Activated CD4-positive, alpha-beta T cell treated with anti-CD3 and anti-CD28 coated beads, Interleukin-2, amount 10 ng/mL, durations not matched to agents 7 days and 5 days (primary cell): ENCODE results near the gene EDN3. TPM values are rescaled to one million over a fixed set of nuclear protein-coding genes. Genes with fewer than 3 reads are reported as not detected.
"Not testable (repeated sequence)": the region's sequence is repeated elsewhere in the genome, so short reads cannot be mapped to it uniquely, and the experiment has no call there.

Experiments used
- CTCF ChIA-PET: fragments of 350-600 bp; sonication (Branson Sonifier 250); formaldehyde crosslinking; loops from one replicate; lab custom pipeline; 2021; ENCODE audit warnings: antibody characterized with exemption; lab: Charles Lee
- POLR2A ChIA-PET: fragments of 350-600 bp; sonication (Branson Sonifier 250); formaldehyde crosslinking; loops from one replicate; lab custom pipeline; 2021; ENCODE audit warnings: antibody characterized with exemption; lab: Charles Lee
- DNase-seq: peaks from one replicate; pipeline ENCODE4 v3.0.0-alpha.2; 2020
- H3K27ac Mint-ChIP-seq: one replicate; pipeline ENCODE4 v1.8.0; 2021; ENCODE audit warnings: mild to moderate bottlenecking, moderate library complexity, mixed read lengths
- H3K27me3 Mint-ChIP-seq: one replicate; pipeline ENCODE4 v1.8.0; 2021; ENCODE audit warnings: mixed read lengths
- H3K36me3 Mint-ChIP-seq: one replicate; pipeline ENCODE4 v1.8.0; 2021; ENCODE audit warnings: low read depth, mixed read lengths
- H3K4me1 Mint-ChIP-seq: one replicate; pipeline ENCODE4 v1.8.0; 2021; ENCODE audit warnings: mixed read lengths
- H3K4me3 Mint-ChIP-seq: one replicate; pipeline ENCODE4 v1.8.0; 2021; ENCODE audit warnings: mild to moderate bottlenecking, moderate library complexity, mixed read lengths
- H3K9me3 Mint-ChIP-seq: one replicate; pipeline ENCODE4 v1.8.0; 2021; ENCODE audit warnings: mixed read lengths
- total RNA-seq, 2 experiments: library from RNA; stranded (reverse); gene quantifications; one replicate each; pipeline ENCODE4 v1.2.3, GENCODE V29; 2021

The EDN3 gene
- total RNA-seq, 2 experiments from 2014 or later, result 0.10 to 0.22 TPM

DNA sequence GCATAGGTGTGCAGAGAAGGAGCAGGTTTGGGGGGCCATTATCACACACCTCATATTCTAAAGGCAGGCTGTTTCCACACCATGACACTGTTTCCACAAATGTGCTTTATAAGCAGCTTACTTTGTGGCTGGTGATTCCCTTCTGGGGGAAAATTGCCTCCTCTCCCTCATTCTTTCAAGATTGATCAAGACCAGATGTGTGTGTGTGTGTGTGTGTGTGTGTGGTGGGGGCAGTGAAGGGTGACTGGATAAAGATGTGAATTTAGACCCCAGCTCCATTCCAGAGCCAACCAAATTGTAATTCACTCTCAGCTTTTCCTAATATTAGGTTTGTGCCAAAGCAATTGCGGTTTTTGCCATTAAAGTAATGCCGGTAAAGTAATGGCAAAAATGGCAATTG, 45.6 kb downstream of the EDN3 start:
- Mint-ChIP-seq H3K27me3 (peaks cover 2% of the 10 kb centered on the region), H3K9me3 (peaks cover 6% of the 10 kb centered on the region), H3K4me1 (no peaks in the 10 kb centered on the region), H3K27ac (no peak overlapping the region), H3K36me3 (no peaks in the 10 kb centered on the region), H3K4me3 (no peak overlapping the region)
- ChIA-PET POLR2A (no interaction called here), CTCF (no interaction called here)
- no peak for DNase-seq

DNA sequence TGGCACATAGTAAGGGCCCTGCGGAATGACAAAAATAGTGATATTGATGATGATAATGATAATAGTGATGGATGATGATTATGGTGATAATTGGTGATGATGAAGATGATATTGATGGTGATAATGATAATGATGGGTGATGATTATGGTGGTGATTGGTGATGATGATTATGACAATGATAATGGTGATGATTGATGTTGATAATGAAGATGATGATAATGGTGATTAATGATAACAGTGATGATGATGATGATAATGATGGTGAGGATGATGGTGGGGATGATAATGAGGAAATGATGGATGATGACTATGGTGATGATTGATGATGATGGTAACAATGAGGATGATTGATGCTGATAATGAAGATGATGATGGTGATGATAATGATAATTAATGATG, 48.9 kb downstream of the EDN3 start:
- Mint-ChIP-seq H3K27me3 (peaks cover 2% of the 10 kb centered on the region), H3K4me1 (peaks cover 8% of the 10 kb centered on the region), H3K4me3 (no peak overlapping the region), H3K27ac (no peak overlapping the region), H3K9me3 (no peaks in the 10 kb centered on the region), H3K36me3 (no peaks in the 10 kb centered on the region)
- no peak for DNase-seq
- CTCF ChIA-PET, result no interaction called here
- POLR2A ChIA-PET, result no interaction called here

DNA sequence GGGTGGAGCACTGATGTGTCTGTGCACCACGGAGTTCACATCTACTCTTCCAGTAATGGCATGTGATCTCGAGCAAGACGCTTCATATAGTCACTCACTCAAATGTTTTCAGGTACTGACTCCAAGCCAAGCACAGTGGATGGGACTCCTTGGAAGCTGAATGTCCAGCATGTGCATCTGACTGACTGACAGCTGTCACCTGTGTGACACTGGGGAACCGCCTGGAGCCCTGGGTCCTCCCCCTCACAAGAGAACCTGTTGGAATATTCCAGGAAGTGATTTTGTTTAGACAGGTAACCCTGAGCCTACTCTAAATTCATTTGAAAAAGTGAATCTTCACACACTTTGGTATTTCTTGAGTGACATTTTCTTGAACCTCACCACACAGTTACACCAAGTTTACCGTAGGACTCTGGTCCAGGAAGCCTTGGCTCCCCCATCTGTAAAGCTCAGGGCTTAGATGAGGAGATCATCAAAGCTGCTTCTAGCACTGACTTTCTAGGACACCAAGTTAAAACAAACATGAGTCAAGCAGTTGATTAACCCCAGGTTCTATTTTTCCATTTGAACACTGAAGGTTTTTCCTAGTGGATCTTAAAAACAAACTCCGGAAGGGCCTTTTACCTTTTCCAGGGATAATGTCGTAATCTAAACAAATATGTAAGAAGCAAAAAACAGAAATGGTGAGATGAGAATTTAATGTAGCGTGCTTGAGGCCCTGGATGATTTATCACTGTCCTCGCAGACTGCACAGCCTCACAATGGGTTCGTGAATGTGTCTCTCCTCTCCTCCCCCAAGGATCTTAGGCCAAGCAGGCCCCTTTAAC, 50.1 kb downstream of the EDN3 start:
- POLR2A ChIA-PET, result no interaction called here

DNA sequence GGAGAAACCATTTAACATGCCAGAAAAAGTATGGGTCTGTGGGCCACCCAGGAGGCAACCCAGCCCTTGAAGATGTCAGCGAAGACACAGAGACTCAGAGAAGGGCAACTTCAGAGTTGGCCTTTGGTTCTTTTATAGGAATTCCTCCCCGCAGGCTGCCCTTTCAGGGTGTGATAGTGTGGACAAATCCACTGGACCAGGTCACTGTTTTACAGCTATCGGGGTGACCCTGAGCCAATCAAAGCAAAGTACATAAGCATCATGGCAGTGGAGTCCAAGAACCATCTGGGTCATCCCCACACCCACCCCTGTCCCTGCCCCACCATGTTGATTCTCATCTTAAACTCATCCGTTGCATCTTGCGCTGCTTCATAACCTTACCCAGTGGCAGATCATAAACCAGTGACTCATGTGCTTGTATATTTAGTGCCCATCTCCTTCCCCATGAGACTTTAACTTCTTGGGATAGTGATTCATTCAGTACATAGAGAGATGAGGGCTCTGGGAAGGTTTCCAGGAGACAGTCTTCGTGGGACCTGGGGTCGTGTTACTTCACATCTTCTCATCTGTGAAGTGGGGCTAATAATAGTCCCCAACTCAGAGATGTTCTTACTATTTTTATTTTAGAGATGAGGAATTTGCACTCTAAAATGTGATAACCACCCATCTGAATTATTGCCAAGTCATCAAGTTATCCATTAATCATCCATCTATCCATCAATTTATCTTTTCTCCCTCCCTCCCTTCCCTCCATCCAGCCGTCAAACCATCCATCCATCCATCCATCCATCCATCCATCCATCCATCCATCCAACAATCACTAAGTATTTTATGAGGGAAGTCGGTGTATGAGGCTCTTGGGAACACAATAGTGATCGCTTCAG, 51.0 kb downstream of the EDN3 start:
- DNase-seq, result no peak
- H3K4me3 Mint-ChIP-seq, result no peak overlapping the region
- ChIA-PET CTCF (interaction anchor here (1.3 to 1.4 kb wide), 2 partner anchors 16 to 25 kb away, joined by 3 read pairs; no protein-coding TSS in a partner anchor), POLR2A (no interaction called here)
- no peaks in the 10 kb centered on the region for H3K9me3 Mint-ChIP-seq
- no peaks in the 10 kb centered on the region for H3K36me3 Mint-ChIP-seq
- H3K4me1 Mint-ChIP-seq, result peaks cover 8% of the 10 kb centered on the region
- H3K27me3 Mint-ChIP-seq, result peaks cover 2% of the 10 kb centered on the region
- H3K27ac Mint-ChIP-seq, result no peak overlapping the region

More for the DNA sequence above, 50.1 kb downstream of the EDN3 start:
- H3K9me3 Mint-ChIP-seq, result no peaks in the 10 kb centered on the region
- DNase-seq, result no peak
- peaks cover 8% of the 10 kb centered on the region for H3K4me1 Mint-ChIP-seq
- H3K27me3 Mint-ChIP-seq, result peaks cover 2% of the 10 kb centered on the region
- no peak overlapping the region for H3K4me3 Mint-ChIP-seq
- CTCF ChIA-PET, result interaction anchor here (1.3 kb wide), 1 partner anchor 26 kb away, joined by 3 read pairs; no protein-coding TSS in a partner anchor
- no peak overlapping the region for H3K27ac Mint-ChIP-seq
- no peaks in the 10 kb centered on the region for H3K36me3 Mint-ChIP-seq

DNA sequence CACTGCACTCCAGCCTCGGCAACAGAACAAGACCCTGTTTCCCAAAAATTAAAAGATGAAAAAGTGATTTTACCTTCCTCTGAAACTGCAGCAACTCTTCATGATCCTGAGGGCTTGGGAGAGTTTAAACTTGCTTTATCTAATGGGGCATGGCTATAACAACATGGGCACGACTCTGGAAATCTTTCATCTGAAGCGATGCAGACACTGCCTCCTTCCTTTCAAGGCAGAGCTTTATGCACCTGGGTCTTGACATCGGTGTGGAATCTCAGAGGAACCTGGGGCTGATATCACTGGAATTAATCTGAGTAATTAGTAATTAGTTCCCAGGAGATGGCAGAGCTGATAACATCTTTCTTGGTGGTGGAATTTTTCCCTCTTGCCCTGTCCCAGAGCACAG, 52.1 kb downstream of the EDN3 start:
- H3K27me3 Mint-ChIP-seq, result no peaks in the 10 kb centered on the region
- no peaks in the 10 kb centered on the region for H3K36me3 Mint-ChIP-seq
- H3K4me3 Mint-ChIP-seq, result no peak overlapping the region
- peaks cover 8% of the 10 kb centered on the region for H3K4me1 Mint-ChIP-seq
- no peak overlapping the region for H3K27ac Mint-ChIP-seq
- no peak for DNase-seq
- CTCF ChIA-PET, result interaction anchor here (1.4 kb wide), 1 partner anchor 15 kb away, joined by 3 read pairs; no protein-coding TSS in a partner anchor
- no peaks in the 10 kb centered on the region for H3K9me3 Mint-ChIP-seq
- POLR2A ChIA-PET, result no interaction called here

DNA sequence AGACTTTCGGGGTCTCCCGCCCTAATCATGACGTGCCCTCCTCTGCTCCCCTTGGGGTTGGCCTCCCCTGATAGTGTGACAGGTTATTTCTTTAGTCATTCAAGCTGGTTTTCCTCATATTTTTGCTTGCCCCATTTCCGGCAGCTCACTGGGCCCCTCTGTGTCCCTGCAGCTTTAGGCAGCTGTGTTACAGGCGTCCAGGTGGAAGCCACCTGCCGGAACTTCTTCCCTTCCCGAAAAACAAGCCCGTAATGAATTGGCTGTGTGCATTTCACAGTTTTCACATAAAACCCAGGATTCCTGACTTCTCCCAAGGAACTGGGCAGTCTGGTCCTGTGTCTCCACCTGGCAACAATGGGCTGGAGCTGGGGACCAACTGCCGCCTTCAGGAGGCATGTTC, 52.6 kb downstream of the EDN3 start:
- Mint-ChIP-seq H3K4me3 (no peak overlapping the region), H3K4me1 (peaks cover 8% of the 10 kb centered on the region), H3K36me3 (no peaks in the 10 kb centered on the region), H3K27ac (no peak overlapping the region), H3K27me3 (no peaks in the 10 kb centered on the region), H3K9me3 (no peaks in the 10 kb centered on the region)
- ChIA-PET POLR2A (no interaction called here), CTCF (interaction anchor here (1.4 kb wide), 1 partner anchor 15 kb away, joined by 3 read pairs; no protein-coding TSS in a partner anchor)
- DNase-seq, result no peak

DNA sequence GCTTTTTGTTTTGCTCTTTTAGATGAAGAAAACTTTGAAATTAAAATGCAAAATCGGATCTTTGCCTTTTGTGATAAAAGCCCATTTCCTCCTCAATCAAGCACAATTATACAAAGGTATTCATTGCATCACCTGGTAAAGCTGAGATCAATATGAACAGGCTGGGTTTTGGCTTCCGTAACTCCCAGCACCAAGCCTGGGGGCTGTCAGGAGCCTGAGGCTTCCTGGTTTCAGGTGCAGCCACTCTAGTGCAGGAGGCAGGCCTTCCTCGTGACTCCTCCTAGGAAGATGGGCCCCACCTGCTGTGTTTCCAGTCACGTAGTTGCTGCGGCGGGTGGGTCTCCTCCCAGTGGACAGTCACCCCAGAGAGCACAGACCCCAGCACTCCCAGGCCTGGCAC, 54.0 kb downstream of the EDN3 start:
- no peaks in the 10 kb centered on the region for H3K27me3 Mint-ChIP-seq
- DNase-seq, result no peak
- H3K4me3 Mint-ChIP-seq, result no peak overlapping the region
- peaks cover 11% of the 10 kb centered on the region for H3K4me1 Mint-ChIP-seq
- CTCF ChIA-PET, result no interaction called here
- H3K27ac Mint-ChIP-seq, result no peak overlapping the region
- no peaks in the 10 kb centered on the region for H3K9me3 Mint-ChIP-seq
- POLR2A ChIA-PET, result no interaction called here
- H3K36me3 Mint-ChIP-seq, result no peaks in the 10 kb centered on the region

DNA sequence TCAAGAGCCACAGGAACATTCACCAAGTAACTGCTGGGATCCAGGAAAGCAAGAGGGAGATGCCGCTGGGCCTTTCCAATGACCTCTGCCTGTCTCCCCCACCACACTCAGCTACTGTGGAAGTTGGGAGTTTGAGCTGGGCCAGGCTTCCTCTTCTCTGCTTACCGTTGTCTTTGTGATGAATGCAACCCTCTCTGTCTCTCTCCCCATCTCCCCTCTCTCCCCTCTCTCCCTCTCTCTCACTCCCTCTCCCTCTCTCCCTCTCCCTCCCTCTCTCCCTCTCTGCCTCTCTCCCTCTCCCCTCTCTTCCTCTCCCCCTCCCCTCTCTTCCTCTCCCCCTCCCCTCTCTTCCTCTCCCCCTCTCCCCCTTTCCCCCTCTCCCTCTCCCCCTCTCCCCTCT, 54.8 kb downstream of the EDN3 start:
- DNase-seq, result no peak
- peaks cover 11% of the 10 kb centered on the region for H3K4me1 Mint-ChIP-seq
- POLR2A ChIA-PET, result no interaction called here
- no peak overlapping the region for H3K27ac Mint-ChIP-seq
- no peaks in the 10 kb centered on the region for H3K36me3 Mint-ChIP-seq
- H3K4me3 Mint-ChIP-seq, result no peak overlapping the region
- H3K9me3 Mint-ChIP-seq, result no peaks in the 10 kb centered on the region
- CTCF ChIA-PET, result no interaction called here
- H3K27me3 Mint-ChIP-seq, result no peaks in the 10 kb centered on the region

DNA sequence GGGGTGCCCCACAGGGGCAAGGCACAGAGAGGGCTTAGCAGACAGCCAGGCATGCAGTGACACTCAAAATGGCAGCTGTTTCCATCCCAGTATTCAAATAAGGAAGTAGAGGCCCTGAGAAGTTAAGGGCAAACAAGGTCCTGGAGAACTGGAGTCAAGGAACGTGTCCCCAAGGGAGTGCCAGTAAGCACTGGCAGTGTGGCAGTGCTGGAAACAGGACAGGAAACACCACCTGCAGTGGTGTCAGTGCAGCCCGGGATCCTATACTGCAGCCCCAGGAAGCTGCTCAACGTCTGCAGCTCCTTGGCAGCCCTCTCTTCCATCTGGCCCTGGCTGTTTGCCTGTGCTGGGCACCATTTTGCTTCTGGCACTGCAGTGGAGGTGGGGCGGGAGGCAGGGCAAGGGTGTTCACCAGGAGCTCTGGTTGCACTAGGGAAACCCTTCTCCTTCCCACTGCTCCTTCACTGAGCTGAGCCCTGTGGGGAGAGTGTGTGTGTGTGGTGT, 56.3 kb downstream of the EDN3 start:
- POLR2A ChIA-PET, result no interaction called here
- CTCF ChIA-PET, result interaction anchor here (0.6 kb wide), 1 partner anchor 274 kb away, joined by 3 read pairs; no protein-coding TSS in a partner anchor
- H3K4me3 Mint-ChIP-seq, result no peak overlapping the region

DNA sequence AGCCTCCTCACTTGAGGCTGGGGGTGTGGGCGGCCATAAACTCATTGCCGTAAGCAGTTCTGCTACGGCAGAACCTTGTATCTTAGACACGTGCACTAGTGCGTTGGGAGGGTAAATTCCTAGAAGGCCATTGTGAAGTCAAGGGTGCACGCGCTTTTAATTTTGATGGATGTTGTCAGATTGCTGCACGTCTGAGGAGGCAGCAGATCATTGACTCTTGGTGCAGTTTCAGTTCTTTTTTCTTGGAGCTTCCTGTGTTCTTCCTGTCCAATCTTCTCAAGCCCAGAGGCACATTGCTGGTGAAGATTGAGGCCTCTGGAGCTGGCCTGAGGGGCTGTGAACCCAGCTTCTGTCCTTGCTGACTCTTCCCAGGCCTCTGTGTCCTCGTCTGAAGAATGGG, 58.4 kb downstream of the EDN3 start:
- H3K4me3 Mint-ChIP-seq, H3K36me3 Mint-ChIP-seq, H3K27ac Mint-ChIP-seq, POLR2A ChIA-PET, H3K4me1 Mint-ChIP-seq, CTCF ChIA-PET, H3K9me3 Mint-ChIP-seq, H3K27me3 Mint-ChIP-seq, DNase-seq: not testable (repeated sequence)

More for the DNA sequence above, 56.3 kb downstream of the EDN3 start:
- Mint-ChIP-seq H3K27ac (no peak overlapping the region), H3K4me1 (peaks cover 11% of the 10 kb centered on the region), H3K27me3 (peaks cover under 1% of the 10 kb centered on the region), H3K36me3 (no peaks in the 10 kb centered on the region), H3K9me3 (no peaks in the 10 kb centered on the region)
- DNase-seq, result no peak

DNA sequence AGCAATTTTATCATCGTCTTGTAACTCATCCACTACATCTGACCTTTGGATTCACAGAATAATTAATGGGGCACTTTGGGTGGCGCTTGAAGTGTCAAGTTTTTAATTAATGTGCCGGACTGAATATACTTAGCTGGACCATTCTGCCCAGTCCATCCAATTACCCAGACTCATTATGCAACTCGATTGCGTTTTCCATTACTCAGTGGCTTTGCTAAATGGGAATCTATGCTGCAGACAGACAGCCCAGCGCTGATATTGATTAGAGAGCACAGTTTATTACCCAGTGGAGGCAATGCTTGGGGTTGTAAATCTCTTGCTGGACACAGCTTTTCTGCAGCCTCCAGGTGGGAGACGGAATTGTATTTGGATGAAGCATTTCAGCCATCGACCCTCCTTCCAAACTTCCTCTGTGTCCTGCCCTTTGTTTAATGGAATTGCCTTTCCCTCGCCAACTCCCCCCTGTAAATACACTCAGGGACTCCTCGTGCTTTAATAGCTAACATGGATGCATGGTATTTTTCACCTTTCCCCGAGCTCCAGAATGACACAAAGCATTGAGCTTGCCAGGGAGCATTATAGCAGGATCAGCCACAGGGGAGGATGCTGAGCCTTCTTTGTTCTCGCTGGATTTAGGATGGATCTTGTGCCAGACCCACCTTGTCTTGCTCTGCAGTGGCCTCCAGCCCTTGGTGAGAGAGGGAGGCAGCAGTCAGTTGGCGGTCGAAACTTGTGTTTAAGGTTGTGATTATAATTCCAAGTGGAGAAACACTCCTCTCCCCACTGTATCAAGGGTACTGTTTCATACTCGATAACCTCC, 59.7 kb downstream of the EDN3 start:
- Mint-ChIP-seq H3K36me3 (no peaks in the 10 kb centered on the region), H3K9me3 (no peaks in the 10 kb centered on the region), H3K27ac (no peak overlapping the region), H3K4me3 (no peak overlapping the region), H3K27me3 (peaks cover 4% of the 10 kb centered on the region), H3K4me1 (peaks cover 4% of the 10 kb centered on the region)
- POLR2A ChIA-PET, result no interaction called here
- CTCF ChIA-PET, result no interaction called here
- DNase-seq, result no peak

DNA sequence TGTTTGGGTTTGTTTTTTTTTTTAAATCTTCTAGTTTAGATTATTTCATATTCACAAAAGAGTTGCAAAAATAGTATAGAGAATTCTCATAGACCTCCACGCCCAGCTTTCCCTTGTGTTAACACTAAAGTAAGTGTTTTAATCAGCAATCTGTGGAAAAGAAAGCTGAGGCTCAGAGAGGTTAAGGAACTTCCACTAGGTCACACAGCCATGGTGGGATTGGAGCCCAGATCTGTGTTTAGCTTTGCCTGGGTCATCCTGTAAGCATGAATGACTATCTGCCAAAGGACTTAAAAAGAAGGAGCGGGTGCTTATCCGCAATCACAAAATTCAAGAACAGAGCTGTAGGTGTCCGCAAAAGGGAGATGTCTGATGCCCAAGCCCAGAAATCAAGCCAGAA, 60.5 kb downstream of the EDN3 start:
- ChIA-PET CTCF (no interaction called here), POLR2A (no interaction called here)
- Mint-ChIP-seq H3K36me3 (no peaks in the 10 kb centered on the region), H3K27me3 (peaks cover 4% of the 10 kb centered on the region), H3K9me3 (no peaks in the 10 kb centered on the region), H3K4me1 (peaks cover 4% of the 10 kb centered on the region), H3K4me3 (no peak overlapping the region), H3K27ac (no peak overlapping the region)
- no peak for DNase-seq
